ENCODE results near the gene NEFH.
"Not testable (repeated sequence)": the region's sequence is repeated elsewhere in the genome, so short reads cannot be mapped to it uniquely, and the experiment has no call there.

Gene NEFH

GRCh38 chr22:29479417-29480261 is at the start of gene NEFH:
Gene NEFH (plus strand): TSS chr22:29480218. CDS start chr22:29480263, 45 bp downstream.
- DNase-seq (ENCODE audit: low read depth) = no peak

GRCh38 chr22:29431986-29432385 is 48.0 kb upstream of the NEFH start:
- DNase-seq (ENCODE audit: low read depth) = no peak

- no peak for DNase-seq (ENCODE audit: low read depth)
Measured at GRCh38 chr22:29433856-29434255, 46.2 kb upstream of the NEFH start.

- no peak for DNase-seq (ENCODE audit: low read depth)
Measured at GRCh38 chr22:29434288-29434687, 45.7 kb upstream of the NEFH start.

- DNase-seq (ENCODE audit: low read depth) = no peak
Measured at GRCh38 chr22:29435236-29436136, 44.5 kb upstream of the NEFH start.

GRCh38 chr22:29438283-29438682 is 41.7 kb upstream of the NEFH start, which contains the start of gene RFPL1:
Gene RFPL1 (plus strand): TSS chr22:29438583.
- DNase-seq (ENCODE audit: low read depth) = not testable (repeated sequence)

GRCh38 chr22:29442976-29443375 is 37.0 kb upstream of the NEFH start:
- DNase-seq (ENCODE audit: low read depth) = no peak

- DNase-seq (ENCODE audit: low read depth) = no peak
Measured at GRCh38 chr22:29443452-29443851, 36.6 kb upstream of the NEFH start.

- no peak for DNase-seq (ENCODE audit: low read depth)
Measured at GRCh38 chr22:29443861-29444792, 35.9 kb upstream of the NEFH start.

- no peak for DNase-seq (ENCODE audit: low read depth)
Measured at GRCh38 chr22:29445508-29445907, 34.5 kb upstream of the NEFH start.

GRCh38 chr22:29447906-29448305 is 32.1 kb upstream of the NEFH start:
- DNase-seq (ENCODE audit: low read depth) = no peak

- DNase-seq (ENCODE audit: low read depth) = no peak
Measured at GRCh38 chr22:29449296-29449875, 30.6 kb upstream of the NEFH start.

GRCh38 chr22:29450222-29450621 is 29.8 kb upstream of the NEFH start:
- no peak for DNase-seq (ENCODE audit: low read depth)

- no peak for DNase-seq (ENCODE audit: low read depth)
Measured at GRCh38 chr22:29451863-29452262, 28.2 kb upstream of the NEFH start.

GRCh38 chr22:29454276-29454675 is 25.7 kb upstream of the NEFH start:
- DNase-seq (ENCODE audit: low read depth) = no peak

- DNase-seq (ENCODE audit: low read depth) = no peak
Measured at GRCh38 chr22:29456211-29456671, 23.8 kb upstream of the NEFH start.

- no peak for DNase-seq (ENCODE audit: low read depth)
Measured at GRCh38 chr22:29457730-29458129, 22.3 kb upstream of the NEFH start.

GRCh38 chr22:29458551-29458950 is 21.5 kb upstream of the NEFH start:
- DNase-seq (ENCODE audit: low read depth) = no peak

- no peak for DNase-seq (ENCODE audit: low read depth)
Measured at GRCh38 chr22:29459773-29460172, 20.2 kb upstream of the NEFH start.

GRCh38 chr22:29461263-29461662 is 18.8 kb upstream of the NEFH start:
- DNase-seq (ENCODE audit: low read depth) = no peak

GRCh38 chr22:29463629-29464028 is 16.4 kb upstream of the NEFH start:
- DNase-seq (ENCODE audit: low read depth) = no peak
